T-helper 1 cell treated with Interleukin-12 subunit alpha and Interleukin-12 subunit beta and Interleukin-4 antibody, amounts not matched to agents 30 μg/mL and 1 μg/mL, for 36 hours (primary cell): ENCODE measurements around the gene QTRT2.

Experiments
- H3K27ac Mint-ChIP-seq: one replicate; pipeline ENCODE4 v1.8.0; 2021; ENCODE audit warnings: mild to moderate bottlenecking, mixed read lengths
- H3K27me3 Mint-ChIP-seq: one replicate; pipeline ENCODE4 v1.8.0; 2021; ENCODE audit warnings: low read depth, mixed read lengths
- H3K36me3 Mint-ChIP-seq: one replicate; pipeline ENCODE4 v1.8.0; 2021; ENCODE audit warnings: low read depth, mixed read lengths
- H3K4me1 Mint-ChIP-seq: one replicate; pipeline ENCODE4 v1.8.0; 2021; ENCODE audit warnings: low read depth, mixed read lengths
- H3K4me3 Mint-ChIP-seq: one replicate; pipeline ENCODE4 v1.8.0; 2021; ENCODE audit warnings: mild to moderate bottlenecking, moderate library complexity, mixed read lengths
- H3K9me3 Mint-ChIP-seq: one replicate; pipeline ENCODE4 v1.8.0; 2021; ENCODE audit warnings: mixed read lengths

Gene QTRT2

GRCh38 chr3:114057011-114057347 lies 442 bp downstream of the QTRT2 start:
- Mint-ChIP-seq H3K4me1 (peaks cover 26% of the 10 kb centered on the region), H3K9me3 (no peaks in the 10 kb centered on the region), H3K27ac (peak overlapping the region; percentile 96), H3K4me3 (peak overlapping the region; percentile 97), H3K36me3 (peaks cover 4% of the 10 kb centered on the region), H3K27me3 (no peaks in the 10 kb centered on the region)

- no peak overlapping the region for H3K27ac Mint-ChIP-seq
- no peaks in the 10 kb centered on the region for H3K27me3 Mint-ChIP-seq
- peak overlapping the region; percentile 65 for H3K4me3 Mint-ChIP-seq
- H3K4me1 Mint-ChIP-seq = peaks cover 26% of the 10 kb centered on the region
- peaks cover 4% of the 10 kb centered on the region for H3K36me3 Mint-ChIP-seq
- H3K9me3 Mint-ChIP-seq = no peaks in the 10 kb centered on the region
Measured at GRCh38 chr3:114058646-114059045, 2.1 kb downstream of the QTRT2 start.

- H3K36me3 Mint-ChIP-seq = peaks cover 8% of the 10 kb centered on the region
- H3K27ac Mint-ChIP-seq = no peak overlapping the region
- H3K4me1 Mint-ChIP-seq = peaks cover 17% of the 10 kb centered on the region
- H3K9me3 Mint-ChIP-seq = no peaks in the 10 kb centered on the region
- no peaks in the 10 kb centered on the region for H3K27me3 Mint-ChIP-seq
- H3K4me3 Mint-ChIP-seq = no peak overlapping the region
Measured at GRCh38 chr3:114060906-114061655, 4.5 kb downstream of the QTRT2 start.

GRCh38 chr3:114067804-114068203 lies 11.3 kb downstream of the QTRT2 start:
- Mint-ChIP-seq H3K9me3 (no peaks in the 10 kb centered on the region), H3K27ac (no peak overlapping the region), H3K4me1 (no peaks in the 10 kb centered on the region), H3K4me3 (no peak overlapping the region), H3K36me3 (peaks cover 30% of the 10 kb centered on the region), H3K27me3 (no peaks in the 10 kb centered on the region)

- H3K9me3 Mint-ChIP-seq = no peaks in the 10 kb centered on the region
- H3K36me3 Mint-ChIP-seq = peaks cover 32% of the 10 kb centered on the region
- no peaks in the 10 kb centered on the region for H3K27me3 Mint-ChIP-seq
- no peak overlapping the region for H3K4me3 Mint-ChIP-seq
- H3K27ac Mint-ChIP-seq = no peak overlapping the region
- no peaks in the 10 kb centered on the region for H3K4me1 Mint-ChIP-seq
Measured at GRCh38 chr3:114068336-114068735, 11.8 kb downstream of the QTRT2 start.

GRCh38 chr3:114071786-114072185 lies 15.2 kb downstream of the QTRT2 start:
- no peaks in the 10 kb centered on the region for H3K4me1 Mint-ChIP-seq
- H3K4me3 Mint-ChIP-seq = no peak overlapping the region
- H3K36me3 Mint-ChIP-seq = peaks cover 39% of the 10 kb centered on the region
- H3K27me3 Mint-ChIP-seq = no peaks in the 10 kb centered on the region
- no peaks in the 10 kb centered on the region for H3K9me3 Mint-ChIP-seq
- no peak overlapping the region for H3K27ac Mint-ChIP-seq

GRCh38 chr3:114076711-114077110 lies 20.2 kb downstream of the QTRT2 start:
- Mint-ChIP-seq H3K27me3 (no peaks in the 10 kb centered on the region), H3K4me3 (no peak overlapping the region), H3K4me1 (no peaks in the 10 kb centered on the region), H3K27ac (no peak overlapping the region), H3K9me3 (no peaks in the 10 kb centered on the region), H3K36me3 (peaks cover 38% of the 10 kb centered on the region)

GRCh38 chr3:114078126-114078525 lies 21.6 kb downstream of the QTRT2 start:
- H3K36me3 Mint-ChIP-seq = peaks cover 34% of the 10 kb centered on the region
- H3K9me3 Mint-ChIP-seq = no peaks in the 10 kb centered on the region
- no peaks in the 10 kb centered on the region for H3K27me3 Mint-ChIP-seq
- H3K4me3 Mint-ChIP-seq = no peak overlapping the region
- H3K27ac Mint-ChIP-seq = no peak overlapping the region
- no peaks in the 10 kb centered on the region for H3K4me1 Mint-ChIP-seq

GRCh38 chr3:114079761-114080160 lies 23.2 kb downstream of the QTRT2 start:
- no peaks in the 10 kb centered on the region for H3K4me1 Mint-ChIP-seq
- H3K9me3 Mint-ChIP-seq = no peaks in the 10 kb centered on the region
- no peak overlapping the region for H3K27ac Mint-ChIP-seq
- H3K4me3 Mint-ChIP-seq = no peak overlapping the region
- H3K27me3 Mint-ChIP-seq = no peaks in the 10 kb centered on the region
- H3K36me3 Mint-ChIP-seq = peaks cover 34% of the 10 kb centered on the region

GRCh38 chr3:114080201-114080600 lies 23.7 kb downstream of the QTRT2 start:
- Mint-ChIP-seq H3K36me3 (peaks cover 32% of the 10 kb centered on the region), H3K27ac (no peak overlapping the region)

GRCh38 chr3:114081037-114081436 lies 24.5 kb downstream of the QTRT2 start:
- H3K4me3 Mint-ChIP-seq = no peak overlapping the region
- H3K36me3 Mint-ChIP-seq = peaks cover 37% of the 10 kb centered on the region
- H3K27ac Mint-ChIP-seq = no peak overlapping the region
- H3K9me3 Mint-ChIP-seq = no peaks in the 10 kb centered on the region
- no peaks in the 10 kb centered on the region for H3K4me1 Mint-ChIP-seq
- no peaks in the 10 kb centered on the region for H3K27me3 Mint-ChIP-seq

More at GRCh38 chr3:114080201-114080600, 23.7 kb downstream of the QTRT2 start:
- H3K4me3 Mint-ChIP-seq = no peak overlapping the region
- no peaks in the 10 kb centered on the region for H3K4me1 Mint-ChIP-seq
- H3K9me3 Mint-ChIP-seq = no peaks in the 10 kb centered on the region
- no peaks in the 10 kb centered on the region for H3K27me3 Mint-ChIP-seq

GRCh38 chr3:114083112-114083511 lies 26.6 kb downstream of the QTRT2 start:
- peaks cover 35% of the 10 kb centered on the region for H3K36me3 Mint-ChIP-seq

GRCh38 chr3:114086356-114086755 lies 29.8 kb downstream of the QTRT2 start:
- no peaks in the 10 kb centered on the region for H3K9me3 Mint-ChIP-seq
- no peaks in the 10 kb centered on the region for H3K27me3 Mint-ChIP-seq
- H3K36me3 Mint-ChIP-seq = peaks cover 30% of the 10 kb centered on the region
- no peak overlapping the region for H3K27ac Mint-ChIP-seq
- H3K4me3 Mint-ChIP-seq = no peak overlapping the region
- H3K4me1 Mint-ChIP-seq = no peaks in the 10 kb centered on the region

More at GRCh38 chr3:114083112-114083511, 26.6 kb downstream of the QTRT2 start:
- H3K9me3 Mint-ChIP-seq = no peaks in the 10 kb centered on the region
- no peak overlapping the region for H3K27ac Mint-ChIP-seq
- H3K27me3 Mint-ChIP-seq = no peaks in the 10 kb centered on the region
- no peak overlapping the region for H3K4me3 Mint-ChIP-seq
- H3K4me1 Mint-ChIP-seq = no peaks in the 10 kb centered on the region

- Mint-ChIP-seq H3K27me3 (peaks cover 16% of the 10 kb centered on the region), H3K4me1 (peaks cover 3% of the 10 kb centered on the region), H3K9me3 (no peaks in the 10 kb centered on the region), H3K4me3 (no peak overlapping the region), H3K27ac (no peak overlapping the region), H3K36me3 (peaks cover 16% of the 10 kb centered on the region)
Measured at GRCh38 chr3:114089675-114090074, 33.1 kb downstream of the QTRT2 start.

GRCh38 chr3:114092151-114093015 lies 35.8 kb downstream of the QTRT2 start:
- H3K9me3 Mint-ChIP-seq = no peaks in the 10 kb centered on the region
- H3K27me3 Mint-ChIP-seq = peaks cover 16% of the 10 kb centered on the region
- H3K4me1 Mint-ChIP-seq = peaks cover 3% of the 10 kb centered on the region
- no peak overlapping the region for H3K4me3 Mint-ChIP-seq
- no peak overlapping the region for H3K27ac Mint-ChIP-seq
- peaks cover 6% of the 10 kb centered on the region for H3K36me3 Mint-ChIP-seq
